Keratinocyte (primary cell): ENCODE measurements around the gene RRP7A. TPM values are rescaled to one million over a fixed set of nuclear protein-coding genes. Genes with fewer than 3 reads are reported as not detected.

Experiments used
- DNase-seq: peaks from one replicate; pipeline ENCODE4 v3.0.0-alpha.2; 2011; ENCODE audit warnings: low read depth, missing footprints, low spot score
- FAIRE-seq: peaks from 2 replicates; lab custom pipeline; 2011; peaks lifted over from hg19 to GRCh38; lab: Jason Lieb, UNC
- H2AFZ ChIP-seq: 2 replicates; pipeline ENCODE4 v1.6.0; 2012; ENCODE audit warnings: low read length, control low read depth, inconsistent platforms; ENCODE audit not compliant: control insufficient read depth
- H3K27ac ChIP-seq: 2 replicates; pipeline ENCODE4 v1.5.1; 2011; ENCODE audit warnings: low read length; ENCODE audit not compliant: control insufficient read depth, insufficient read depth
- H3K27me3 ChIP-seq: 3 replicates; pipeline ENCODE4 v1.6.0; 2011; ENCODE audit warnings: low read length; ENCODE audit not compliant: control insufficient read depth, insufficient read depth; ENCODE audit errors: extremely low read depth
- H3K36me3 ChIP-seq, 2 experiments: 2 replicates in 1 of 2; 3 replicates in 1 of 2; pipeline ENCODE4 v1.5.1; 2011; ENCODE audit warnings: low read length in 2 of 2, mild to moderate bottlenecking in 1 of 2; ENCODE audit not compliant: control insufficient read depth in 2 of 2, insufficient read depth in 2 of 2; ENCODE audit errors: extremely low read depth in 1 of 2
- H3K4me1 ChIP-seq: 3 replicates; pipeline ENCODE4 v1.5.1; 2011; ENCODE audit warnings: low read length; ENCODE audit not compliant: control insufficient read depth, insufficient read depth; ENCODE audit errors: extremely low read depth
- H3K4me2 ChIP-seq: 3 replicates; pipeline ENCODE4 v1.6.0; 2011; ENCODE audit warnings: low read depth, low read length; ENCODE audit not compliant: control insufficient read depth, insufficient read depth; ENCODE audit errors: extremely low read depth
- H3K4me3 ChIP-seq, 3 experiments: fragments of 200-600 bp in 1 of 3; sonication (generic) in 1 of 3; 2 replicates in 2 of 3; 3 replicates in 1 of 3; pipeline ENCODE4 v1.5.1; 2011 to 2016; ENCODE audit warnings: low read length in 3 of 3, mild to moderate bottlenecking in 3 of 3, control low read depth in 2 of 3, inconsistent platforms in 1 of 3, low read depth in 1 of 3, mixed read lengths in 1 of 3, mixed run types in 1 of 3, moderate library complexity in 1 of 3; ENCODE audit not compliant: control insufficient read depth in 2 of 3, insufficient read depth in 2 of 3; ENCODE audit errors: extremely low read depth in 1 of 3
- H3K79me2 ChIP-seq: 2 replicates; pipeline ENCODE4 v1.6.0; 2012; ENCODE audit warnings: low read length; ENCODE audit not compliant: control insufficient read depth, insufficient read depth
- H3K9ac ChIP-seq: 3 replicates; pipeline ENCODE4 v1.6.0; 2011; ENCODE audit warnings: low read length; ENCODE audit not compliant: control insufficient read depth, insufficient read depth; ENCODE audit errors: extremely low read depth
- H3K9me1 ChIP-seq: 3 replicates; pipeline ENCODE4 v1.6.0; 2011; ENCODE audit warnings: low read length; ENCODE audit not compliant: control insufficient read depth, insufficient read depth; ENCODE audit errors: extremely low read depth
- H3K9me3 ChIP-seq: 2 replicates; pipeline ENCODE4 v1.5.1; 2012; ENCODE audit warnings: low read depth, low read length; ENCODE audit not compliant: control insufficient read depth
- H4K20me1 ChIP-seq: 3 replicates; pipeline ENCODE4 v1.6.0; 2011; ENCODE audit warnings: low read length; ENCODE audit not compliant: control insufficient read depth, insufficient read depth; ENCODE audit errors: extremely low read depth
- EZH2 ChIP-seq: IDR thresholded peaks from one replicate; pipeline ENCODE4 v1.6.1; 2012; ENCODE audit warnings: inconsistent platforms, mild to moderate bottlenecking, low read length, moderate library complexity
- dilution Hi-C: fragments of 300-500 bp; cut with MboI; formaldehyde crosslinking; loops from one replicate; pipeline ENCODE4 v1.7.0; 2020; ENCODE audit warnings: low sequenced_read_pairs; ENCODE audit not compliant: extremely low pct_ligation_motif_present
- polyA plus RNA-seq, 5 experiments: library from polyadenylated mRNA; depleted of rRNA in 3 of 5; stranded (reverse) in 3 of 5; stranded (forward) in 1 of 5; unstranded in 1 of 5; fragments of >200 nt; gene quantifications; 1 replicate in 1 of 5; 2 replicates in 3 of 5; 3 replicates in 1 of 5; pipeline versions ENCODE4 v1.2.1 to v1.2.3, GENCODE V29; 2011 to 2012; ENCODE audit warnings: missing spikeins in 2 of 5, low read depth in 1 of 5, low replicate concordance in 1 of 5
- TF ChIP-seq, protein P1 (sequence below), 3 experiments: IDR thresholded peaks in 1 of 3; conservative IDR thresholded peaks in 1 of 3; optimal IDR thresholded peaks in 1 of 3; 2 replicates in 2 of 3; 3 replicates in 1 of 3; pipeline versions ENCODE3 to v1.5.1; 2011; ENCODE audit warnings: low read length in 3 of 3, mild to moderate bottlenecking in 3 of 3, moderate library complexity in 2 of 3, control low read depth in 1 of 3, inconsistent platforms in 1 of 3; ENCODE audit not compliant: insufficient read depth in 2 of 3; ENCODE audit errors: extremely low read depth in 1 of 3

RRP7A gene
- polyA plus RNA-seq, 1 donor (not counting 4 experiments of a cell fraction or from before 2014, with no cell fraction given), result 30.2 TPM

DNA sequence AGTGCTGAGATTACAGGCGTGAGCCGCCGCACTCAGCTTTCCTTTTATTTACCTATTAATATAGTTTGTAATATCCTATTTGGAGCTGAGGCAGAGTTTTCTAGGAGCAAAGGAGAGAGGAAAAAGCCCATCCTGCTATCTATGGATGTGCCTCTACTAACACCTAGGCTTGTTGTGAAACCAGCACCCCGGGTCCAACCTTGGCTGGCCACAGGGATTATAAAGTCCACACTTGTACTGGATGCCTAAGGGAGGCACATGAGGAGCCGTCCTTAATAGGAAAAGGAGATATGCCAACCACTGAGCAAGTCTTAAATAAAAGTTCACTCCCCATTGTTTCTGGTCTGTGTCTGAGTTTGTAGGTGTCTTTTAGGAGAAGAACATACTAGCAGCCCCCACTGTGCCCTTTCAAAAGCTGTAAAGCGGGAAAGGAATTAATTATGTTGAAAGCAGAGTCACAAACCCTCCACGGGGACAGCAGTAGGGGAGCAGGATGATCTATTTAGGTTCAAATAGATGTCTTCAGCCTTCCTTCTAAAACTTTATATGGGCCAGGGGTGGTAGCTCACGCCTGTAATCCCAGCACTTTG, 29.3 kb downstream of the RRP7A start:
- Histone ChIP-seq H3K9ac (no peak overlapping the region), H3K27me3 (no peaks in the 10 kb centered on the region), H3K4me3 (no peak overlapping the region), H2AFZ (no peak overlapping the region), H3K9me1 (no peaks in the 10 kb centered on the region), H3K4me2 (no peak overlapping the region), H3K27ac (no peak overlapping the region), H3K79me2 (no peaks in the 10 kb centered on the region), H3K36me3 (no peaks in the 10 kb centered on the region), H3K4me1 (no peaks in the 10 kb centered on the region), H3K9me3 (no peaks in the 10 kb centered on the region), H4K20me1 (no peaks in the 10 kb centered on the region)
- dilution Hi-C loops, result no loop called here
- FAIRE-seq, result no peak
- no peak for DNase-seq
- TF ChIP-seq, protein P1, sequence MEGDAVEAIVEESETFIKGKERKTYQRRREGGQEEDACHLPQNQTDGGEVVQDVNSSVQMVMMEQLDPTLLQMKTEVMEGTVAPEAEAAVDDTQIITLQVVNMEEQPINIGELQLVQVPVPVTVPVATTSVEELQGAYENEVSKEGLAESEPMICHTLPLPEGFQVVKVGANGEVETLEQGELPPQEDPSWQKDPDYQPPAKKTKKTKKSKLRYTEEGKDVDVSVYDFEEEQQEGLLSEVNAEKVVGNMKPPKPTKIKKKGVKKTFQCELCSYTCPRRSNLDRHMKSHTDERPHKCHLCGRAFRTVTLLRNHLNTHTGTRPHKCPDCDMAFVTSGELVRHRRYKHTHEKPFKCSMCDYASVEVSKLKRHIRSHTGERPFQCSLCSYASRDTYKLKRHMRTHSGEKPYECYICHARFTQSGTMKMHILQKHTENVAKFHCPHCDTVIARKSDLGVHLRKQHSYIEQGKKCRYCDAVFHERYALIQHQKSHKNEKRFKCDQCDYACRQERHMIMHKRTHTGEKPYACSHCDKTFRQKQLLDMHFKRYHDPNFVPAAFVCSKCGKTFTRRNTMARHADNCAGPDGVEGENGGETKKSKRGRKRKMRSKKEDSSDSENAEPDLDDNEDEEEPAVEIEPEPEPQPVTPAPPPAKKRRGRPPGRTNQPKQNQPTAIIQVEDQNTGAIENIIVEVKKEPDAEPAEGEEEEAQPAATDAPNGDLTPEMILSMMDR (optimal IDR thresholded peaks at IDR 0.05 in 1 of 3, IDR thresholded peaks at IDR 0.05 in 1 of 3, conservative IDR thresholded peaks at IDR 0.05 in 1 of 3; ENCODE audit: extremely low read depth in 1 of 3, insufficient read depth in 2 of 3, low read length in 3 of 3), result no peak
- TF ChIP-seq EZH2, result no peak

DNA sequence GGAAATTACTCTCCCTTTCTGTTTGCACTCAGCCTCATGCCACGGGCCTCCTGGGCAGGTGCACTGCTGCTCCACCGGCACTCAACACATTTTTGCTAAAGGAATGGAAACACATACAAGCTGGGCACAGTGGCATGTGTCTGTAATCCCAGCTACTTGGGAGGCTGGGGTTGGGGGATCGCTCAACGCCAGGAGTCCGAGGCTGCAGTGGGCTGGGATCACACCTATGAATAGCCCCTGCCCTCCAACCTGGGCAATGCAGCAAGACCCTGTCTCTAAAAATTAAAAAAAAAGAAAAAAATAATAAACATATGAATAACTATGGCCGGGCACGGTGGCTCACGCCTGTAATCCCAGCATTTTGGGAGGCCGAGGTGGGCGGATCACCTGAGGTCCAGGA, 30.6 kb downstream of the RRP7A start:
- H4K20me1 ChIP-seq, result no peaks in the 10 kb centered on the region
- dilution Hi-C loops, result no loop called here
- H3K36me3 ChIP-seq, result no peaks in the 10 kb centered on the region
- H3K9me3 ChIP-seq, result no peaks in the 10 kb centered on the region
- no peaks in the 10 kb centered on the region for H3K79me2 ChIP-seq
- H3K27me3 ChIP-seq, result no peaks in the 10 kb centered on the region
- H3K4me3 ChIP-seq, result no peak overlapping the region
- no peak overlapping the region for H3K9ac ChIP-seq
- DNase-seq, result no peak
- TF ChIP-seq, protein P1 (optimal IDR thresholded peaks at IDR 0.05 in 1 of 3, IDR thresholded peaks at IDR 0.05 in 1 of 3, conservative IDR thresholded peaks at IDR 0.05 in 1 of 3; ENCODE audit: extremely low read depth in 1 of 3, insufficient read depth in 2 of 3, low read length in 3 of 3), result no peak
- TF ChIP-seq EZH2, result no peak
- H3K4me2 ChIP-seq, result no peak overlapping the region
- no peaks in the 10 kb centered on the region for H3K4me1 ChIP-seq
- no peak overlapping the region for H2AFZ ChIP-seq
- H3K27ac ChIP-seq, result no peak overlapping the region
- no peaks in the 10 kb centered on the region for H3K9me1 ChIP-seq
- FAIRE-seq, result no peak
